HL-60/S4 treated with retinoic acid at 250 ng/mL for 4 days and 3 days (cell line): ENCODE data around the gene BOC.

Experiments used
- in situ Hi-C: fragments of 300-500 bp; cut with MboI; formaldehyde crosslinking; loops from 2 replicates; pipeline ENCODE4 v1.7.0; 2022; ENCODE audit warnings: low sequenced_read_pairs

Gene BOC

DNA sequence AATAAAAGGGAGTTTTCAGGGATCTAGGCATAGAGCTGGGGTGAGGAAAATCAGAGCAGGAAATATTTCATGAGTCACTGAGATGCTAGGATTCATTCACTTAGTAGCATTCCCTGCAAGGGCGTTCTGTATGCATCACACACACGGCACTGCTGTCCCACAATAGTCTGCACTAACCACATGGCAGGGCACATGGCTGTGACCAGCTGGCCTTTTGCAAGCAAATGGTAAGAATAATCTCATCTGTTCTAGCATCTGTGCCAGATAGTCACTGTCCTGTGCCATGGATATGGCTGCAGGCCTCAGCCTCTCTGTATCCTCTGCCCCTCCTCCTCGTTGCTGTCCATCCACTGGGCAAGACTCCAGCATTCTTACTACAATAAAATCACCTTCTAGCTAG is 37.8 kb downstream of the BOC start:
- in situ Hi-C loops, result no loop called here

DNA sequence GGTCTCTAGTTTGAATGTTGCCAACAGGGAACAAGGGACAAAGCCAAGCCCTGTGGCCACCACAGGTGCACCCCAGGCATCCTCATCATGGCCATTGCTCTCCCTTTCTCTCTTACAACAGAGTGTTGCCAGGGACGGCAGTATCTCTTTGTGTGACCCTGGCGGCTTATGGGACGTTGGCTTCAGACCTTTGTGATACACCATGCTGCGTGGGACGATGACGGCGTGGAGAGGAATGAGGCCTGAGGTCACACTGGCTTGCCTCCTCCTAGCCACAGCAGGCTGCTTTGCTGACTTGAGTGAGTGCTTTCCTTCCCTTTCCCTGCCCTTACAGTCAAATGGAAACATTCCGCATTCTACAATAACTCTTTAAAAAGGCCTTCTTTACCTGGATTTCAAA is 38.2 kb downstream of the BOC start:
- in situ Hi-C loops, result no loop called here

DNA sequence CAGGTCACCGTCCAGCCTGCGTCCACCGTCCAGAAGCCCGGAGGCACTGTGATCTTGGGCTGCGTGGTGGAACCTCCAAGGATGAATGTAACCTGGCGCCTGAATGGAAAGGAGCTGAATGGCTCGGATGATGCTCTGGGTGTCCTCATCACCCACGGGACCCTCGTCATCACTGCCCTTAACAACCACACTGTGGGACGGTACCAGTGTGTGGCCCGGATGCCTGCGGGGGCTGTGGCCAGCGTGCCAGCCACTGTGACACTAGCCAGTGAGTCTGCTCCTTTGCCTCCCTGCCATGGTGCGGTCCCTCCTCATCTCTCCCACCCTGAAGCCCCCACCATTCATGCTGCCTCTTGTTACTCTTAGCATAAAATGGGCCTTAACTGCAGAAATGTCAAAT is 39.2 kb downstream of the BOC start:
- in situ Hi-C loops, result no loop called here

DNA sequence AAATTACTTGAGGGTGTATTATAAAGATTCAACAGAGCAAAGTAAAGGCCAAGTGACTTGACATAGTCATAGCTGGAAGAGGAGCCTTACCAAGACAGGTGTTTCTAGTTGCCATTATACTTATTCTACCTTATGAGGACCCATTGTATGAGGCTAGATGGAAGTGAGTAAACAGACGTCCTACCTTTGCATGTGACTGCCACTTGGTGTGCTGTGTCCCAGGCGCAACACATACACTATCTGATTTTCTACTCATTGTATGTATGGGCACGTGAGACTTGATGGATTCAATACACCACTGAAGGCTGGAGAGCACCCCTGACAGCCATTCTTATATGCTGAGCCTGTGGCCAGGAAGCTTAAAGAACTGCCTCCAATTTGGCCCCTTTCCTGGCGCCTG is 40.5 kb downstream of the BOC start:
- in situ Hi-C loops, result no loop called here

DNA sequence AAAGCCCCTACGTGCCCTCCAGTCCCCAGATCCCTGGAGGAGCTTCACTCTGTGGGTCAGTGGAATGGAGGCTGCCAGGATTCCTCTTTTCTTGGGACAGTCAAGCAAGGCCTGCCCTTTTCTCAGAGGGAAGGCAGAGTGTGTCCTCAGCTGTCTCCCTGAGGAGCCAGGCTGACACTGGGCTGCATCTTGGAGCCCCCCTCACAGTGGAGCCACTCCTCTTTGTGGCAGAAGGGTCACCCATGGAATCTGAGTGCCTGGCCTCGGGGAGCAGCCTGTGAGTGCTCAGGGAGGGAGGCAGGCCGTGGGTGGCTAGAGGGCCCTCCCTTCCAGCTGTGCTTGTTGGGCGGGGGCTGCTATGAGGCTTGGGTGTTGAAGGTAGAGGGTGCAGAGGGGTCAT is 41.2 kb downstream of the BOC start:
- in situ Hi-C loops, result no loop called here

DNA sequence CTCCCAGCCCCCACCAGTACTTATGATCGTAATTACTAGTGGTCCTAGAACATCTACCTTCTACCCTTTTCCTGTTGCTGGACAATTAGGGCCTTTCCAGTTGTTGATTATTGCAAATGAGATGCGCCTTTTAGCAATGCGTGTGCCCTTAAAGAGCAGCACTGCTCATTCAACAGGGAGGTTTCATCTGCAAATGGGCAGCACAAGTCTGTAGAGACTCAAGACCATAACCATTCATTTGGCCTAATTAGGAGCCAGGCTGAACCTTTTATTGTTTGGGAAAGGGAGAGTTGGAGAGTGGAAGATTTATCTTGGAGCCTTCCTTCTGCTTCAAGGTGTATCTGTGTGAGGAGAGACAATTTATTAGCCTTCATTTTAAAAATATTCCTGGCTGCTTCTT is 42.3 kb downstream of the BOC start:
- in situ Hi-C loops, result no loop called here

DNA sequence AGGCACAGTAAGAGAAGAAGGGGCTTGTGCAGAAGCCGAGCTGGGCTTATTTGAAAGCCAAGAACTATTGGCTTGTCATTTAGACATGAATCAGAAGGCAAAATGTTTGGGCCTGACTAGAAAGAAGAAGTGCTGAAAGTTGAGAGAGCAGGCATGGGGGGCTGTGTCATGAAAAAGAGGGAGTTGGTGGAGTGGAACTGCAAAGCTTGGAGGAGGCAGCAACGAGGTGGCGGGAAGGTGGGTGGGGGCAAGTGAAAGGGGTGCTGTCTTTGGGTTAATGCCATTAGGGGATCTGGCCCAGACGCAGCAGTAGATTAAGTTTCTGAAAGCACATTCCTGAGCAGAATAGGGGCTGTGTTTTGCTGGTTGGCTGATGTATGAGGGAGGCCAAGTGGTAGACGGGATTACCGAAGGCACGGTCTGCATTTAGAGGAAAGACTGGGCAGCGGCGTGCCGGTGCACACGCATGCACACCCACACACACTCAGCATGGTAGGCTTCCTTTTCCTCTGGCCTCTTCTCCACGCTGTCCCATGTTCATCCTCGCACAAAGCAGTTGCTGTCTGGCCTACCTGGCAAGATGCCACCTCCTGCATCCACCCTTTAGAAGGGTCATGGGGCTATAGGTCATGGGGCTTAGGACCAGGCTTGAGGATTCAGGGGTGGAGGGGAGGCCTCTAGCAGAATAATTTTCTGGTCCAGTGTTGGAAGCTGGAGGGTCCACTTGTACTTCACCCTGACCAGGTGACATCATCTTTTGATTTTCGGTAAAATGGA is 43.0 kb downstream of the BOC start:
- in situ Hi-C loops, result no loop called here

DNA sequence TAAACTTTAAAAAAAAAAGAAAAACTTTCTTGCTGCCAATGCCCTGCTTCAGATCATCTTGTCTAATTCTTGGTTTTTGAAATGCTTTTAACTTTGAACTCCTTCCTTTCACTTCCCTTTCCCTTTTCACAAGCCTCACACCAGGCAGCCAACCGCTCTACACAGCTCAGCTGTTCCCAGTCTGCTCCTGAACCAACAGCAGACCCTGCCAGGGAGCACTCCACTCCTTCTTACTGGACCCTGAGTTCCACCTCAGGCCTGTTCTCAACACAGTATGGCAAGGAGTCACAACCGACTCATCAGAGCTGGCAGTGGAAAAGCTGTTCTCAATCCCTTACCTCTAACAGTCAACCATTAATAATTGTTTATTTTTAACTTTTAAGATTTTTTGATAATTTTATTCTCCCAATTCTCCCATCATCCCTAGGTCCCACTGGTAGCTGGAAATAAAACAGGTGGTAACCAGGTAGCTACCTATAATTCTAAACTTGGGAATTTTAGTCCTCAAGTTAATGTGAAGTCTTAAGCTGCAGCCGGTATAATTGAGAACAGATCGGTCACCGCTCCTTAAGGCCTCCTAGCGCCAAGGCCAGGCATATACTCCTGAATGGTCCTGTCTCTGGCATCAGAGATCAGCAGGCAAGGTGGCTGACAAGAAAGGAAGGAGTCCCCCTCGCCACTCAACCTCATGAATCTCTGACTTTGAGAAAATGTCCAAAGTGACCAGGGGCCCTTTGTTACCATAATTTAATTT is 43.9 kb downstream of the BOC start:
- in situ Hi-C loops, result no loop called here

DNA sequence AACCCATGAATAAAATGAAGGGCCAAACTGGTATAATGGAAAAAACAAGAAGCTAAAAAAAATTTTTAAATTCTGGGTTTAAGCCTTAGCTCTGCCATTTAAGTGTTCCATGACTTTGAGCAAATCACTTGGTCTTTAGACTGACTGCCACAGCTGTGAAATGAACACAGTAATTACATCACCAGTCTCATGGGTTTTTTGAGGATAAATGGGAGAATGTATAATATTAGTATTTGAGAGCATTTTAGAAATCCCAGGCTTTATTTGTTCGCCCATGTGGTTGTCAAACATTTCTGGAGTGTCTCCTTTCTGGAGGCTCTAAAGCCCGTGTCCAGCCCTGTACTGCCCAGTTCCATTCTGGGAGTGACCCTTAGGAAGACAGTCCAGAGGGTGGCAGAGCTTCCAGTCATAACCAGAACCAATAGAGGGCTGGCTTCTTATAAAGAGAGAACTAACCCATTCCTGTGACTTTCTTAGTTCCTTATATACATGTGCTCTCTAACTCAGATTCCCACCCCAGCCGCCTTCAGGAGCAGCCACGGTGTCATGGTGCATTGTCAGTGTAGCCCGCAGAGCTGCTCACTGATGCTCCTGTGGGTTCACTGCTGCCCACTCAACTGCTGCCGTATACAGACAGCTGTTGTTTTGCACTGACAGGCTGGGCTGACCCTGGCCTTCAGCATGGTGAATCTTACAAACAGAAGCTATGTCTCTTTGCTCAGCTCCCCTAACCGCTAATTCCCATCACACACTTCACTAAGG is 44.7 kb downstream of the BOC start:
- in situ Hi-C loops, result no loop called here

DNA sequence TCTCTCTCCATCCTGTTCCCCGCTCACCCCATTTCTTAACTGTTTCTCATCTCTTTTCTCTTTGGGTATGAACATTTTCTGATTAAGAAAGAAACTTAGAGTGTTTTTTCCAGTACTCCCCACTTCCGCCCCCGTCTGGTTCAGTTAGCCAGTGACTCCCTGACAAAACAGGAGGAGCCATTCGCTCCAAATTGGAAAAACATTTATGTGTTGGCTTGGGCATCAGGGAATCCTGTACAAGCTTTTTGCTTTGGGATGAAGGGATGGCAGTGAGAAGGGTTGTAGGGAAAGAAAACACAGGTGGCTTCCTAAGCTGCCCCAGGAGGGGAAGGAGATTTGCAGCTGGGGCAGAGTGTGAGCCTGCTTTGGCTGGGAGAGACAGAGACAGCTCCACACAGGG is 47.0 kb downstream of the BOC start:
- in situ Hi-C loops, result no loop called here

DNA sequence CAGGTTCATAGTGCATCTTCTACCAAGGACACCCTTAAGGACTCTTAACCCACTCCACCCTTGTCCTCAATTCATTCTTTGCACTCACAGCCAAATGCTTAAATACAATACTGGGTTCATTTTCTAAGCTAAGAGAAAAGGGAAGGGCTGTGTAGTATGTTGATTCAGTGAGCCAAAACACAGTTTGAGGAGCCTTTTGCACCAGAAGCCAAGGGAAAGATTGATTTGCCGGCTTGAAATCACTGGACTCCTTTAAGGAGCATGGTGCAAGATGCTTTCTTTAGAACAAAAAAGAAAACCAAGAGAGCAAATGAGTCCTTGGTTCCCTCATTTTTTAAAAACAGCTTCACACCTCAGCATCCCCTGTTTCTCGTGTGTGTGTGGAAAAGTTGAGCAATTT is 47.8 kb downstream of the BOC start:
- in situ Hi-C loops, result no loop called here

DNA sequence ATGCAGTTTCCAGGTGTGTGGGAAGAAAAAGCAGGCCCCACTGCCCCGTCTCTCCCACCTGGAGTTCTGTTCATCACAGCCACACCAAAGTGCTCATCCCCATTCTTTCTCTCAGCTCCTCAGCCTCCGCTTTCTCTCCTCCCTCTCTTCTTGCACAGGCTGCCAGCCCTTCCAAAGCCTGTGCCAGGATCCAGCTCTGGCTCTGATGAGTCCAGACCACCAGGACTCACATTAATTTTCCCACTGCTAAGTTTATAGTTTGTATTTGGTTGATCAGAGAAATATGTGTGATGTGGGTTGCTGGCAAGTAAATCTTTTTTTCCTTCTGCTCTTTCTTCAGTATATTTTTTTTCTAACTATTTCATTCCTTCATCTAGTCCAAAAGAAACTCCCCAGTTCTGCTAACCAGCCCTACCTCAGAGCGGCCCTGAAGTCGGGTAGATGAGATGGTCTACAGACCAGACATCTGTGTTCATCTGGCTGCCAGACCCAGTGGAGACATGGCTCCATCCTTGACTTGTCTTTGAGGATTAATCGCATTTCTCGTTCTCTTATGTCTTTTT is 49.8 kb downstream of the BOC start:
- in situ Hi-C loops, result no loop called here

DNA sequence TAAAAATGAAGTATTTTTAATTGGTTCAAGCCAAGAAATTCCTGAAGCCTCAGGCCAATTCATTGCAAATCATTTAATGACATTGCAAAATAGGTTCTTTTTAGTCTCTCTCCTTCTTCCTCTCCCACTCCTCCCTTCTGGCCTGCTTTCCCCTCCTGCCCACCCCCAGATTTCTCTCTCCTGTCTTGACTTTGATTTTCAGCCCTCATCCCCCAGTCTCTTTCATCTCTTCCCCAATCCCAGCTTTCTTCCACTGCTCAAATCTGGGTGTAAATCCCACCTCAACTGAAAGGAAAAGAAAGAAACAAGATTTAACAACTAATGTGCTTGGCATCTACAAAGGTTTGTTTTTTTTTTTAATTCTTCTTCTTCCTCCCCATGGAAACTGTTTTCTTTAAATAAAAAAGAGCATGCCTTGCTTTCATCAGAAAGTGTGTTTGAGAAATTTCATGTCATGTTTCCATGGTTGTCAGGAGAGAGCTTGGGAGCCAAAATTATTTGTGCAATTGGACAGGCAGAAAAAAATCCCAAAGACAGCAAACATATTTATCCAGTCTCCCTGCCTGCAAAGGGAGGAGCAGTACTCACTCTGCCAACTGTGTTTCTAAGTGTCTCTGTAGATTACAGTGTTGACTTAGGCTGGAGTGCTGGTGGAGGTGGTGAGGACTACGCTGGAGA is 50.4 kb downstream of the BOC start:
- in situ Hi-C loops, result no loop called here

DNA sequence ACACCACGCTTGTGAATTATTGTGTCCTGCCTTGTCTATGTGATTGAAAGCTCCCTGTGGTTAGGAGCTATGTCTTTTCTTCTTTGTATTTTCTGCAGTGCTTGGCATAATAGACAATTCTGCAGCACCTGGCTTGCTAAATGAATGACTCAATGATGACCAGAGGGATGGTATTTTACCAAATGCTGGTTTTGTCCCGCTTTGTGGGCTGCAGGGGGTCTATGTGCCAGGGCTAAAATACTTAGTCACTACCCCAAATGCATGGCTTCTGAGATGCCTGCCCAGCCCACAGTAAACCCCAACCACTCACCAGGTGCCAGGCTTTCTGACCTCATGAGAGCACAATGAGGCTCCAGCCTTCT is 50.9 kb downstream of the BOC start:
- in situ Hi-C loops, result no loop called here

DNA sequence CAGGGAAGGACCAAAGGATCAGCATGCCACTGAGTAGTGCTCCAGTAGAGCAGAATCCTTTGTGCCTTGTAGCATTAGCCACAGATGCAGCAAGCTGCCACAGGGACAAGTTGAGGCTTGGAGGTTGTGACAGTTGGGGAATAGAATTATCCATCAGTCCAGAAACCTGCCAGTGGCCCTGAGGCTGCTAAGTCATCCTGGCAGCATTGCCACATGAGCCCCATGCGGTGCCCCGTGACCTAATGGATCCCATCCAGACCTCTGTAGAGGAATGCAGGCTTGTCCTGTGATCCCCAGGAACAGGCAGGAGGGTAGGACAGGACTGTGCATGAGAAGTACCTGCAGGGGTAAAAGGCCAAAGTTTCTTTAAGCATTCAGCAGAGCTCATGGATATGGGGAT is 51.7 kb downstream of the BOC start:
- in situ Hi-C loops, result no loop called here

DNA sequence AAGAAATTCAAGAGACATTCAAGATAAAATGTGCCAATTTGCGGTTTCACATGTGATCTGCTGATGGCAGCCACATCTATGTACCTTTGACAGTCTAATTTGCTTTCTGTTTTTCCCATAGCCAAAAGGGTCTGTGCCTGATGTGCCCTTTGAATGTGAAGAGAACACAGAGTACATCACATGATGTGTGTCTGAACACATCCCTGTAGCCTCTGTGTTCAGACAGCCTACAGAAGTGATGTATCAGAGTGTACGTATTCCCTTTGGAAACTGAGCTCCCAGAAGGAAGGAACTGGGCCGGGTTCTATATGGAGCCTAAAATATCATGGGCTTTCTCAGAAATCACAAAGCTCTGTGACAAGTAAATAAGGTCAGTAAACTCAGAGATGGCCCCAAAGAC is 52.4 kb downstream of the BOC start:
- in situ Hi-C loops, result no loop called here

DNA sequence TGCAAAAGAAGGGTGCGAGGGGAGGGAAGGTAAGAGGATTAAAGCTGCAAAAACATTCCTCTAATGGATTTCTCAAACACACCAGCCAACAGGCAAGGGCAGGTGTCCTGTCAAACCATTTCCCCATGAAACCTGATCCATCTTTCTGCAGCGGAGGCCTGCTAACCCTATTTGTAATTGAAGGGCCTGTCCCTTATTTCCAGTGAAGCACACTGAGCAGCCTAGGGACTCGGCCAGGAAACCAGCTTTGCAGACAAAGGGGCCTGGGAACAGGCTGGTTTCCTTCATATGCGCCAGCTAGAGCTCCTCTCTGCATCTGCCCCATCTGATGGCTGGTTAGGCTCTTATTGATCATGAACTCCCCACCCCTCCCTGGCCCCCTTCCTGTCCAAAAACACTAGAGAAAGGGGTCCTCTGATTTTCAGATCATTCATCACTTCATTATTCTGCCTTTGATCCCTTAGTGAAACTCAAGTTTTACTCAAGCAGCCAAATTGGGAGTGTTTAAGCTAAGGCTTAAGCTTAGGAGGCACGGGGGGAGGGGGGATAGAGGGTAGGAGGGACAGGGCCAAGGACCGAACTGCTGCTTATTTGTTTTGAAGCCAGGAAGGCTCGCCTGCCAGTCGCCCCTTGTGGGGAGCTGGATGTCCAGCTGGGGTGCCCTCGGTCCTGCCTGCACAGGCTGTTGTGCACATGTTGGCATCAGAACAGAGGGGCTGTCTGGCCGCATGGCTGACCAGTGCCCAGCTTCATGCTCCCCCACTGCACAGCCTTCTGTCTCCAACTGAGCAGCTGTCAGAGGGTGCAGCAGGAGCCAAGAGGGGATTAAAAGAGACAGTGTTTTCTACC is 53.1 kb downstream of the BOC start:
- in situ Hi-C loops, result no loop called here

DNA sequence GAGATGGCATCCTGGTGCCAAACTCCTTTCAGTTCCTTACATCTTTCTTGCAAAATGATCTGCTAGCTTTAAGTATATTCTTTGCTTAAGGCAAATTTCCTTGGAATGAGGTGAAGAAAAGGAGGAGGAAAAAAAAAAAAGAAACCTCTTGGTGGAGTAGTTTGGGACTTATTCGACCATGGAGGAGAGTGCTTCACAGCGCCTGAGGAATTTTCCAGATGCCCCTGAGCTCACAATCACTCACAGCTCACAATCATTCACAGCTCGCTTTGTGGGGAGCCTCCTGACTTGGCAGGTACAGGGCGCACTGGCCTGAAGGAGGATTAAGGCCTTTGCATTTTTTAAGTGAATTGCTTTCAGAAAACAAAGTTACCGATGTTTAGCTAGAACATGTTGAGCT is 53.9 kb downstream of the BOC start:
- in situ Hi-C loops, result no loop called here

DNA sequence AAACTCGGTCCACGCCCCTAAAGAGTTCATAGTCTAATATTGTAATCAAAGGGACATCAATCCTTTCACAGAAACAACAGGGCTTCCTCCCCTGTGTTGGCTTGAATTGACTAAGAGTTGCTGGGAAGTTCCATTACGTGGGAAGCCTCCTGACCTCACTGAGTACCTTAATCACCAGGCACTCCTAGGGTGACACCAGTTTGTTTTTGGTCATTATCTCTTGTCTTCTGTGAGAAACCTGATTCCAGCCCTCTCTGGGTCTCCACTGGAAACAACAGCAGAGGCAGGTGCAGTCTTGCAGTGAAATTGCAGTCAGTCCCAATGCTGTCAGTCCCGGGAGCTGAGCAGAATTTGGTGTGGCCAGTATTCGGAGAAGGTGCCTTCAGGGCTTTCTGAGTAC is 55.4 kb downstream of the BOC start:
- in situ Hi-C loops, result no loop called here

DNA sequence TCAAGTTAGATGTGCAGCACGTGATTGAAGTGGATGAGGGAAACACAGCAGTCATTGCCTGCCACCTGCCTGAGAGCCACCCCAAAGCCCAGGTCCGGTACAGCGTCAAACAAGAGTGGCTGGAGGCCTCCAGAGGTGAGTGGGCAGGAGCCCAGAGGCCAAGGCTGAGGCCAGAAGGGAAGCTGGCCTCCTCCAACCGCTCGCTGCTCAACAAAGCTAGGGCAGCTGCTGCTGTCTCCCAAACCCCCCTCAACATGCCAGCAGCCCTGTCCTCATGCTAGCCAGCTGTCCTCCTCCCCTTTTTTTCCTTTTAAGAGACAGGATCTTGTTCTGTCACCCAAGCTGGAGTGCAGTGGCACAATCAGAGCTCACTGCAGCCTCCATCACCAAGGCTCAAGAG is 57.0 kb downstream of the BOC start:
- in situ Hi-C loops, result no loop called here
